Kidney (tissue), 14 donors: ENCODE data around the gene CAND2. TPM values are rescaled to one million over a fixed set of nuclear protein-coding genes. Genes with fewer than 3 reads are reported as not detected.

Experiments used
- DNase-seq, 5 donors: peaks; one replicate each; pipeline ENCODE4 v3.0.0-alpha.2; 2013 to 2020
- FAIRE-seq: peaks from 2 replicates; lab custom pipeline; 2012; peaks lifted over from hg19 to GRCh38; lab: Jason Lieb, UNC
- H3K27ac ChIP-seq, 2 donors: one replicate each; pipeline ENCODE4 v1.7.0; 2013; ENCODE audit warnings: low read depth in 2 of 2, low read length in 2 of 2, inconsistent platforms in 1 of 2
- H3K27me3 ChIP-seq: one replicate; pipeline ENCODE4 v1.7.1; 2013; ENCODE audit warnings: low read length, inconsistent platforms; ENCODE audit not compliant: control insufficient read depth, insufficient read depth
- H3K36me3 ChIP-seq, 3 donors: one replicate each; pipeline versions ENCODE4 v1.7.0 to v1.7.1; 2013; ENCODE audit warnings: low read length in 3 of 3, control low read depth in 1 of 3, inconsistent platforms in 1 of 3; ENCODE audit not compliant: insufficient read depth in 3 of 3, control insufficient read depth in 2 of 3
- H3K4me1 ChIP-seq, 3 donors: one replicate each; pipeline versions ENCODE4 v1.7.0 to v1.7.1; 2013; ENCODE audit warnings: low read length in 3 of 3, inconsistent platforms in 1 of 3, low read depth in 1 of 3; ENCODE audit not compliant: control insufficient read depth in 2 of 3, insufficient read depth in 2 of 3
- H3K4me3 ChIP-seq, 3 donors: one replicate each; pipeline versions ENCODE4 v1.7.0 to v1.8.1; 2013; ENCODE audit warnings: low read length in 3 of 3, control low read depth in 1 of 3, inconsistent platforms in 1 of 3
- H3K9ac ChIP-seq, 3 donors: one replicate each; pipeline versions ENCODE4 v1.7.0 to v1.7.1; 2013; ENCODE audit warnings: low read length in 3 of 3, control low read depth in 1 of 3, inconsistent platforms in 1 of 3
- H3K9me3 ChIP-seq, 3 donors: one replicate each; pipeline versions ENCODE4 v1.7.0 to v1.7.1; 2013; ENCODE audit warnings: low read length in 3 of 3, control low read depth in 1 of 3, inconsistent platforms in 1 of 3; ENCODE audit not compliant: control insufficient read depth in 2 of 3, insufficient read depth in 1 of 3
- CTCF ChIP-seq: IDR thresholded peaks from 3 replicates; pipeline ENCODE4 v1.5.1; 2012; ENCODE audit warnings: mild to moderate bottlenecking, moderate library complexity, borderline replicate concordance; ENCODE audit not compliant: insufficient read depth; ENCODE audit errors: extremely low read depth
- intact Hi-C: fragments of 100-400 bp; cut with DNase I; formaldehyde crosslinking; loops from one replicate; pipeline ENCODE4 v1.11.1; 2022
- polyA plus RNA-seq: library from polyadenylated mRNA; stranded (reverse); fragments of 350-450 nt; fragmentation: Illumina TruSeq; extraction: RNeasy Lipid Tissue Mini Kit (QIAGEN cat#74804); gene quantifications from one replicate; pipeline ENCODE4 v1.2.3, GENCODE V29; 2014; ENCODE audit warnings: low read depth, low replicate concordance; ENCODE audit not compliant: insufficient read depth
- total RNA-seq: library from RNA; stranded (reverse); fragmentation: NEBNext Ultra II Directional; extraction: Animal tissue kit (Norgen Biotek cat#: 25700); gene quantifications from one replicate; pipeline ENCODE4 v1.2.1, GENCODE V29; 2021
- donor health status: control.
- donor health status: control.
- donor health status: control.
- donor health status: control.
- donor health status: control.
- donor health status: DM: yes; HTN: yes; CAD: no.
- donor health status: Normal renal cell carcinoma (clear cell type).

The CAND2 gene
- total and polyA plus RNA-seq, 2 donors from 2014 or later, result 3.9 to 7.1 TPM

GRCh38 chr3:12791430-12791829 is 5.0 kb upstream of the CAND2 start:
- no peaks in the 10 kb centered on the region for H3K36me3 ChIP-seq
- no peaks in the 10 kb centered on the region for H3K9me3 ChIP-seq
- TF ChIP-seq CTCF, result no peak
- no peak overlapping the region for H3K27ac ChIP-seq
- intact Hi-C loops, result no loop called here
- no peak for FAIRE-seq
- H3K27me3 ChIP-seq, result no peaks in the 10 kb centered on the region
- H3K9ac ChIP-seq, result no peak overlapping the region
- peaks cover 0 to 4% (median 0%) of the 10 kb centered on the region in 3 donors for H3K4me1 ChIP-seq
- no peak overlapping the region for H3K4me3 ChIP-seq
- DNase-seq, result no peak

GRCh38 chr3:12793701-12794100 is 2.8 kb upstream of the CAND2 start:
- FAIRE-seq, result no peak
- H3K4me1 ChIP-seq, result peaks cover 0 to 7% (median 0%) of the 10 kb centered on the region in 3 donors

GRCh38 chr3:12797124-12797891 is 828 bp downstream of the CAND2 start:
- FAIRE-seq (no peak), DNase-seq (no peak)
- peaks cover 0 to 11% (median 0%) of the 10 kb centered on the region in 3 donors for H3K4me1 ChIP-seq
- no peaks in the 10 kb centered on the region for H3K27me3 ChIP-seq
- no peaks in the 10 kb centered on the region for H3K9me3 ChIP-seq
- TF ChIP-seq CTCF, result no peak
- H3K27ac ChIP-seq, result no peak overlapping the region
- intact Hi-C loops, result no loop called here
- no peak overlapping the region for H3K9ac ChIP-seq
- H3K36me3 ChIP-seq, result no peaks in the 10 kb centered on the region
- H3K4me3 ChIP-seq, result no peak overlapping the region

More at GRCh38 chr3:12793701-12794100, 2.8 kb upstream of the CAND2 start:
- Histone ChIP-seq H3K9ac (no peak overlapping the region), H3K4me3 (no peak overlapping the region), H3K27ac (no peak overlapping the region), H3K36me3 (no peaks in the 10 kb centered on the region), H3K9me3 (no peaks in the 10 kb centered on the region), H3K27me3 (no peaks in the 10 kb centered on the region)
- no peak for TF ChIP-seq CTCF
- DNase-seq, result peak in 2 of 5 donors; percentile 23 to 46
- intact Hi-C loops, result no loop called here
